ENCODE measurements around the gene BGLAP. TPM values are rescaled to one million over a fixed set of nuclear protein-coding genes. Genes with fewer than 3 reads are reported as not detected.

The BGLAP gene
- total and polyA plus RNA-seq, 2 of the 13 experiments (the other 11 are each of a cell fraction or from before 2014, with no cell fraction given): 0.62 to 1.6 TPM

- TF ChIP-seq PRDM15 (CRISPR knock-in tag; IDR thresholded peaks at IDR 0.05) (0 out of 2 replicates have a peak, but pooled peaks have one; percentile 33), NCOR1 (IDR thresholded peaks at IDR 0.05; ENCODE audit: borderline replicate concordance, low read length) (peak; percentile 84), ATF5 (CRISPR knock-in tag; IDR thresholded peaks at IDR 0.05; ENCODE audit: low read depth) (no peak), ZSCAN20 (CRISPR knock-in tag; IDR thresholded peaks at IDR 0.05; ENCODE audit: borderline replicate concordance) (no peak), ZC3H4 (CRISPR knock-in tag; IDR thresholded peaks at IDR 0.05; ENCODE audit: borderline replicate concordance) (no peak), PRPF4 (IDR thresholded peaks at IDR 0.05; ENCODE audit: low read depth, low read length, poor library complexity, severe bottlenecking) (no peak), ARNT2 (CRISPR knock-in tag; IDR thresholded peaks at IDR 0.05; ENCODE audit: low read depth) (no peak), NKX3-1 (CRISPR knock-in tag; IDR thresholded peaks at IDR 0.05) (no peak), SRSF9 (IDR thresholded peaks at IDR 0.05; ENCODE audit: borderline replicate concordance, insufficient read depth, low read depth, low read length, poor library complexity, severe bottlenecking) (no peak), ZNF383 (CRISPR knock-in tag; IDR thresholded peaks at IDR 0.05; ENCODE audit: borderline replicate concordance) (no peak), MAFK (conservative IDR thresholded peaks at IDR 0.05 in 1 of 2, IDR thresholded peaks at IDR 0.05 in 1 of 2; ENCODE audit: low read length in 2 of 2) (0 out of 4 replicates have a peak, but pooled peaks of 1 of the 2 experiments have one; percentile 0), PPARG (CRISPR knock-in tag; conservative IDR thresholded peaks at IDR 0.05) (peak; percentile 53; the same call in 1 of the 2 replicates), ZNF12 (CRISPR knock-in tag; IDR thresholded peaks at IDR 0.05) (no peak), ZNF484 (CRISPR knock-in tag; IDR thresholded peaks at IDR 0.05; ENCODE audit: borderline replicate concordance, low read depth) (no peak), HOXA7 (CRISPR knock-in tag; IDR thresholded peaks at IDR 0.05) (no peak), NAIF1 (CRISPR knock-in tag; IDR thresholded peaks at IDR 0.05; ENCODE audit: borderline replicate concordance) (no peak), GLI4 (CRISPR knock-in tag; IDR thresholded peaks at IDR 0.05; ENCODE audit: borderline replicate concordance) (no peak), ZNF446 (CRISPR knock-in tag; IDR thresholded peaks at IDR 0.05) (no peak), RFXANK (CRISPR knock-in tag; IDR thresholded peaks at IDR 0.05) (no peak), FUBP1 (CRISPR knock-in tag; IDR thresholded peaks at IDR 0.05; ENCODE audit: borderline replicate concordance) (no peak; the same call in 1 of the 2 replicates), ZNF773 (CRISPR knock-in tag; IDR thresholded peaks at IDR 0.05; ENCODE audit: borderline replicate concordance) (no peak), EED (CRISPR knock-in tag; IDR thresholded peaks at IDR 0.05) (no peak), ZNF563 (CRISPR knock-in tag; IDR thresholded peaks at IDR 0.05) (no peak)
These were observed 49.5 kb downstream of the BGLAP start (continued) for GRCh38 chr1:156291226-156292061.

Data from HepG2 (cell line).